ENCODE results near the gene LRIT1.

DNA sequence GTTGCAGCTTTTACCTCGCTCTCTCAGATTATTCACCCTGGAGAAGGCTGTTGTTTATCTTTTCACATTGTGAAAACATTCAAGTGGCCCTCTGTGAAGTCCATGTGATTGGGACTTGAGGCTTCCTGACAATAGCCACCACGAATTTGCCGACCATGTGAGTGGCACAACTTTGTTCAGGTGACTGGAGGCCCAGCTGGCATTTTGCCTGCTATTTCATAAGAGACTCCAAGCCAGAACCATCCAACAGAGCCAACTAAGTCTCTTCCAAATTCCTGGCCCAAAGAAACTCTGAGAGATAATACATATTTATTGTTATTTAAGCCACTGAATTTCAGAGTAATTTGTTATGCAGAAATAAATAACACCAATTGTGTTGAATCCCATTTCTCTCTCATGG is 48.9 kb upstream of the LRIT1 start:
- no peak for TF ChIP-seq POLR2A (IDR thresholded peaks at IDR 0.05)
- TF ChIP-seq, protein P1, sequence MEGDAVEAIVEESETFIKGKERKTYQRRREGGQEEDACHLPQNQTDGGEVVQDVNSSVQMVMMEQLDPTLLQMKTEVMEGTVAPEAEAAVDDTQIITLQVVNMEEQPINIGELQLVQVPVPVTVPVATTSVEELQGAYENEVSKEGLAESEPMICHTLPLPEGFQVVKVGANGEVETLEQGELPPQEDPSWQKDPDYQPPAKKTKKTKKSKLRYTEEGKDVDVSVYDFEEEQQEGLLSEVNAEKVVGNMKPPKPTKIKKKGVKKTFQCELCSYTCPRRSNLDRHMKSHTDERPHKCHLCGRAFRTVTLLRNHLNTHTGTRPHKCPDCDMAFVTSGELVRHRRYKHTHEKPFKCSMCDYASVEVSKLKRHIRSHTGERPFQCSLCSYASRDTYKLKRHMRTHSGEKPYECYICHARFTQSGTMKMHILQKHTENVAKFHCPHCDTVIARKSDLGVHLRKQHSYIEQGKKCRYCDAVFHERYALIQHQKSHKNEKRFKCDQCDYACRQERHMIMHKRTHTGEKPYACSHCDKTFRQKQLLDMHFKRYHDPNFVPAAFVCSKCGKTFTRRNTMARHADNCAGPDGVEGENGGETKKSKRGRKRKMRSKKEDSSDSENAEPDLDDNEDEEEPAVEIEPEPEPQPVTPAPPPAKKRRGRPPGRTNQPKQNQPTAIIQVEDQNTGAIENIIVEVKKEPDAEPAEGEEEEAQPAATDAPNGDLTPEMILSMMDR (IDR thresholded peaks at IDR 0.05): no peak

Data from ovary (tissue), 3 donors.